GM10248 (cell line): ENCODE results near the gene KRT77.

Experiments used
- CTCF ChIA-PET: fragments of 300-600 bp; sonication (Branson Sonifier 250); formaldehyde crosslinking; extraction: SDS; loops from one replicate; lab custom pipeline; 2021; ENCODE audit warnings: antibody characterized with exemption; lab: Yijun Ruan, JAX
- POLR2A ChIA-PET: fragments of 350-650 bp; sonication (Branson Sonifier 250); formaldehyde crosslinking; extraction: SDS; loops from one replicate; lab custom pipeline; 2020; ENCODE audit warnings: antibody characterized with exemption; lab: Yijun Ruan, JAX
- DNase-seq: peaks from one replicate; pipeline ENCODE4 v3.0.0; 2012; ENCODE audit errors: extremely low spot score
- TF ChIP-seq, protein P1 (sequence below): IDR thresholded peaks from 2 replicates; pipeline ENCODE4 v1.5.1; 2012; ENCODE audit warnings: mild to moderate bottlenecking, low read depth; ENCODE audit errors: extremely low read depth, missing control alignments, control extremely low read depth

The KRT77 gene

DNA sequence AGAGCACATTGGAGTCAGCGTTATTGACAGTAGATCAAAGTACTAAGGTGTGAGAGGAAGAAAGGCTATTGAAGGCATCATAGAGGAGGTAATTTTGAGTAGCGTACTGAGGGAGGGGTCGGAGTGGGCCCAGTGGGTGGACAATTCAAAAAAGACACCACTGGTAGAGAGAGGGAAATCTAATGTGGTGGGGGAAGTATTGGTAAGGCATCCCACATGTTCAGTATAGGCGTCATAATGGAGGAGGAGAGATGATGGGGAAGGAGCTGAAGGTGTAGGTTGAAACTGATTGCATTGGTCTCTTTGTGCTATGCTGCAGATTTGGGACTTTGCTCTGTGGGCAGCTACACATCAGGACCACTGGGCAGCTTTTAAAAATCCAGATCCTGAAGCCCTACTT is 23.7 kb upstream of the KRT77 start:
- CTCF ChIA-PET: no interaction called here
- TF ChIP-seq, protein P1, sequence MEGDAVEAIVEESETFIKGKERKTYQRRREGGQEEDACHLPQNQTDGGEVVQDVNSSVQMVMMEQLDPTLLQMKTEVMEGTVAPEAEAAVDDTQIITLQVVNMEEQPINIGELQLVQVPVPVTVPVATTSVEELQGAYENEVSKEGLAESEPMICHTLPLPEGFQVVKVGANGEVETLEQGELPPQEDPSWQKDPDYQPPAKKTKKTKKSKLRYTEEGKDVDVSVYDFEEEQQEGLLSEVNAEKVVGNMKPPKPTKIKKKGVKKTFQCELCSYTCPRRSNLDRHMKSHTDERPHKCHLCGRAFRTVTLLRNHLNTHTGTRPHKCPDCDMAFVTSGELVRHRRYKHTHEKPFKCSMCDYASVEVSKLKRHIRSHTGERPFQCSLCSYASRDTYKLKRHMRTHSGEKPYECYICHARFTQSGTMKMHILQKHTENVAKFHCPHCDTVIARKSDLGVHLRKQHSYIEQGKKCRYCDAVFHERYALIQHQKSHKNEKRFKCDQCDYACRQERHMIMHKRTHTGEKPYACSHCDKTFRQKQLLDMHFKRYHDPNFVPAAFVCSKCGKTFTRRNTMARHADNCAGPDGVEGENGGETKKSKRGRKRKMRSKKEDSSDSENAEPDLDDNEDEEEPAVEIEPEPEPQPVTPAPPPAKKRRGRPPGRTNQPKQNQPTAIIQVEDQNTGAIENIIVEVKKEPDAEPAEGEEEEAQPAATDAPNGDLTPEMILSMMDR: no peak
- POLR2A ChIA-PET: no interaction called here
- DNase-seq: no peak

DNA sequence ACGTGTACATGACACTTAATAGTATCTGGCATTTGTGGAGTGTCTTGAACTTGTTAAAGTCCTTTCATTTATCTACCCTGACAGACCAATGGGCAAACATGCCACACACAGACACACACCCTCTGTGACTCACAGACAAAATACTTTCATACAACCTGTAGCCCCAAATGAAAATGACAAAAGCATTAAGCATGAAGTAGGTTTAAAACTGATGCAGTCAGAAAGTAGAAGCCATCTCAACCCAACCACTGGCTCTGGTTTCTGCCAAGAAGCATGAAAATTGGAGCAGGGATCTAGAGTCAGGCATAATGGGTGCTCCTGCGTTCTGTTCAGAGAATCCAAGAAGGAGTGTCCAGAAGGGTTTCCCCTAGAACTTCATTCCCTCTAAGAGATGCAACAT is 23.1 kb upstream of the KRT77 start:
- DNase-seq: no peak
- ChIA-PET CTCF (no interaction called here), POLR2A (no interaction called here)
- TF ChIP-seq, protein P1: no peak

DNA sequence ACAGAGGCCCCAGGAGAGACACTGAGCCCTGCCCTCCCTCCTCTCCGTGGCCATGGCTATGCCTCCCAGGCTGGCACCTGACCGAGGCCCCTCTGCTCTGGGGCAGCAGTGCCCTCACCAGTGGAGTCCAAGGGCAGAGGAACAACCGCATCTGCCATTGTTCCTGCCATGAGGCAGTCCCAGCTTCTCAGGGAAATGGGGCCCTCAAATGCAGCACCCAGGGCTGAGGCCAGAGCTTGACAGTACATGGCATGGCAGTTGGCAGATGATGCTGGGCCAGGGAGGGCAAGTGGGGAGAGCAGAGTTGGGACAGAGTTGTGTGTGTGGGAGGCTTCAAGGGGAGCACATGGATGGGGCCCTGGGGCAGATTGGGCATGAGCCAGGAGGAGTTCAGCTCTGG is 21.1 kb upstream of the KRT77 start:
- TF ChIP-seq, protein P1: no peak
- no peak for DNase-seq
- ChIA-PET POLR2A (no interaction called here), CTCF (no interaction called here)

DNA sequence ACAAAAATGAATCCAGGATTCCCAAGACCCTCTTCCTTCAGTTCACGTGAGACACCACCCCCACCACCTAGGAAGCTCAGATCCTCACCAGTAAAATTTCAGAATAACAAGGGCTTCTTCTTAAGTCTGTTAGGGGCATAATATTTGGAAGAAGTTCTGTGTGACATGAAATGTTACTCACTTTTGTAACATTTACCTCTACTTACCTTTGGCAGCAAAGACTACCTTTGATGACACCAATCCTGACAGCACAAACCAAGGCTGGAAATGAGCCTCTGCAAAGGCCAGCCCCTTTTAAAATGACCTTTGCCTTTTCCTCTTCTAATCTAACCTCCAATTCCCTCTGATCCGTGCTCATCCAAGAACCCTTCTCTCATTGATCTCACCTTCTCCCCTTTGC is 19.4 kb upstream of the KRT77 start:
- CTCF ChIA-PET: no interaction called here
- no peak for DNase-seq
- POLR2A ChIA-PET: no interaction called here
- TF ChIP-seq, protein P1: no peak

DNA sequence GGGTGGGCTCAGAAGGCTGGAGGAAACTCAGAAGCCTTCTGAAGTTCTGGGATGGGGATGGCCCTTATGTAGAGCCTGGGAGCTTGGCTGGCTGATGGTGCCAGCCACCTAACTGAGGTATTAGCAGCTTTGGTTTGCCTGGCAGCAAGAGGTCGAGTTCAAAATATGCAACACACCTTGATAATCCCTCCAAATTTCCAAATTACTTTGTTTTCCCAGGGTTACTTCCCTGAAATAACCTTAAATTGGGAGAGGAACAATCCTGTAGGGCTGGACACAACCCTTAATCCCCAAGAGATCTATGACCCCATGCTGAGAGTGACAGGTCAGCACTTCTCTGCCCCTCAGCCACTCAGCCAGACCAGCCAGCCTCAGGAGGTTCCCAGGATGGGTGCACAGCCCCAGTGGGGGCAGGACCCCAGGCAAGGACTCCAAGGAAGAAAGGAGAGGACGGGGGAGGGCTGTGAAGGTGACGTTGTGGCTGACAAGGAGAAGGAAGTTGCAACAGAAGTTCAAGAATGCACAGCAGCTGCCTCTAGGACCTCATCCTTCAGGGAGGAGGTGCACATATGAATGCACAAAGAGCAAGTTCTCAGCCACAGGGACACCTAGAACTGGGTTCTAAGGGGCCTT is 18.6 kb upstream of the KRT77 start:
- POLR2A ChIA-PET: no interaction called here
- no peak for DNase-seq
- CTCF ChIA-PET: no interaction called here
- TF ChIP-seq, protein P1: no peak

DNA sequence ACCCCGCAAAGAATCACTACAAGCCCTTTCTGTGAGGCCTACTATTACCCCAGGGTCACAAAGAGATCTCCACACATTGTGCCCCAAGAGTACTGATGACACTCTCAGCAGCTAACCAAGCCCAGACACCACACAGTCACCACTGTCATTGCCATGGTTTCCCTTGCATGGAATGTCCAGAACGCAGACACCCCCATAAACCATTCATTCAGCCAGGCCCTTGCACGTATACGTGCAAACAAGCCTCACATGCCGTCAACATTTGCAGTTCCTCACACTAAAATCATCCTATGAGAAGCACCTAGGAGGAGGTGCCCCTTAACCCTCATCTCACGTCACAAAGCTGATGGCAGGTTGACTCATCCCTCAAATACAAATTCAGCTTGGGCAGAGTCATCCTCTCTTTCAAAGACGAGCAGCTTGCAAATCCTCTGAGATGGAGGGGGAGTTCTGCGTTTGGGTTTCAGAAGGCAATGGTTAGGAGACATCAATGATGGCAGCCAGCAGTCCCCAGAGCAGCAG is 17.1 kb upstream of the KRT77 start:
- CTCF ChIA-PET: no interaction called here
- POLR2A ChIA-PET: no interaction called here
- TF ChIP-seq, protein P1: no peak
- no peak for DNase-seq

DNA sequence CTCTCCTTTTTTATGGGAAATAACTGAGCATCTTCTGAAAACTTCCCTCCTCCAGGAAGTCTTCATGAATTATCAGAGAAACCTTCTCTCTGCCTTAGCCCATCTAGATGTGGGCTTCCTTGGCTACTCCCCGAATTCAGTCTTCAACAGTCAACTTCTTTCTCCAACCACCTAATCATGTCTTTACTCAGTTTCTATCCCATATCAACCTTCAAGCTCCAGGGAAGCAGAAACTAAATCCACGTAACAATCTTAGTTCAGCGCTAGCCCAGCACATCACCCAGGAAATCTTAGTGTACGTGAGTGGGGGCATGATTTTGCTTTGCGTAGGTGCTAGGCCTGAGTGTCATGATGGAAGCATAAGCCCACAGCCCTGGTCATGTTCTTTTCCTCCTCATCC is 12.7 kb upstream of the KRT77 start:
- TF ChIP-seq, protein P1: no peak

More for the DNA sequence above, 12.7 kb upstream of the KRT77 start:
- DNase-seq: no peak
- CTCF ChIA-PET: interaction anchor here (1.7 kb wide), 1 partner anchor 13 kb away, joined by 4 read pairs; no protein-coding TSS in a partner anchor
- POLR2A ChIA-PET: interaction anchor here (0.5 kb wide), 1 partner anchor 31 kb away, joined by 3 read pairs; no protein-coding TSS in a partner anchor
